A673 (cell line): Measurements from ENCODE around the gene G6PD.

Experiments used
- CTCF ChIP-seq: fragments of 300-800, 200-600 bp; sonication (generic); conservative IDR thresholded peaks from 2 replicates; pipeline ENCODE4 v1.5.1; 2017; ENCODE audit warnings: low read depth, mild to moderate bottlenecking, antibody characterized with exemption, low read length, moderate library complexity, mixed read lengths
- EZH2 ChIP-seq: fragments of 200-600 bp; sonication (generic); IDR thresholded peaks from 2 replicates; pipeline ENCODE4 v1.6.1; 2017; ENCODE audit warnings: borderline replicate concordance, low read depth, mild to moderate bottlenecking, mixed read lengths, antibody characterized with exemption, low read length; ENCODE audit not compliant: poor library complexity, severe bottlenecking

- TF ChIP-seq CTCF (no peak), EZH2 (no peak)
Observed at GRCh38 chrX:154594491-154594890, 47.8 kb upstream of the G6PD start.
